DND-41 (cell line): ENCODE data around the gene BABAM1.

Experiments
- EZH2 ChIP-seq: IDR thresholded peaks from 3 replicates; pipeline ENCODE4 v1.6.1; 2012; ENCODE audit warnings: borderline replicate concordance, low read depth, mild to moderate bottlenecking, moderate library complexity, low read length, inconsistent platforms; ENCODE audit not compliant: severe bottlenecking
- TF ChIP-seq, protein P1 (sequence below): IDR thresholded peaks from 2 replicates; pipeline ENCODE4 v1.5.1; 2012; ENCODE audit warnings: borderline replicate concordance, low read length, moderate library complexity, mild to moderate bottlenecking; ENCODE audit not compliant: poor library complexity, severe bottlenecking; ENCODE audit errors: extremely low read depth

DNA sequence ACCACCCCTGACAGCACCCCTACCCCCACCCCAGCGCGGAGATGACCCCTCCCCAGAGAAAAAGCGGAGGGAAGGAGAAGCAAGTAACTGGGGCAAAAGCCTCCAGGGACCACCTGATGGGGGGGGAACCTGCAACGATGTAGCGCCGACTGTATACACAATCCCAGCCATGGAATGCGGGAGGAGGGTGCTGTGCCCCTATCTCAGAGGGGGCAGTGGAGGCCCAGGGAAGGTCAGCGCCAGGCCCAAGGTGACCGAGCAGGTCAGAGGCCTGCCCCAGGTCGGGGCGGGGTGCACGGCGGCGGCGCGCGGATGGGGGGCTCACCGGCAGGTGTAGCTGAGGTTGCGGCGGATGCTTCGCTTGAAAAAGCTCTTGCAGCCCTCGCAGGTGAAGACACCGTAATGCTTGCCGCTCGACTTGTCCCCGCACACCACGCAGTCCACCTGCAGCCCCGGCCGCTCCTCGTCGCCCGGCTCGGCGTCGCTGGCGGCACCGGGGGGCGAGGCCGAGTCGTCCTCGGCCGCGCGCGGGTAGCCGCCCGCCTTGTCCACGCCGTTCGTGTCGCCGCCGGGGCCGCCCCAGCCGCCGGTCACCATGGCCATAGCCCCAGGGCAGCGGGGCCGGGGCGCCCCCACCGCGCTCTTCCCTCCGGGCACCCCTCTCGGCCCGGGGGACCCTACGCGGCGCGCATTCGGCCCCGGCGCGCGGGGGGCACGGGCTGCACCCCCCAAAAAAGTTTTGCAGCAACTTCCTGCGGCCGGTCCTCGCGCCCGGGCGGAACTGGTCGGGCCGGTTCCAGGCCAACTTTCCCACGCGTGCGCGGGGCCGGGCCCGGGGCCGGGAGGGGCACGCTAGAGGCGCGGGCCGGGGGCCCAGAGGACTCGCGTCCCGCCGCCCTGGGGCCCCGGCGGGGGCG lies 22.4 kb upstream of the BABAM1 start:
- TF ChIP-seq, protein P1, sequence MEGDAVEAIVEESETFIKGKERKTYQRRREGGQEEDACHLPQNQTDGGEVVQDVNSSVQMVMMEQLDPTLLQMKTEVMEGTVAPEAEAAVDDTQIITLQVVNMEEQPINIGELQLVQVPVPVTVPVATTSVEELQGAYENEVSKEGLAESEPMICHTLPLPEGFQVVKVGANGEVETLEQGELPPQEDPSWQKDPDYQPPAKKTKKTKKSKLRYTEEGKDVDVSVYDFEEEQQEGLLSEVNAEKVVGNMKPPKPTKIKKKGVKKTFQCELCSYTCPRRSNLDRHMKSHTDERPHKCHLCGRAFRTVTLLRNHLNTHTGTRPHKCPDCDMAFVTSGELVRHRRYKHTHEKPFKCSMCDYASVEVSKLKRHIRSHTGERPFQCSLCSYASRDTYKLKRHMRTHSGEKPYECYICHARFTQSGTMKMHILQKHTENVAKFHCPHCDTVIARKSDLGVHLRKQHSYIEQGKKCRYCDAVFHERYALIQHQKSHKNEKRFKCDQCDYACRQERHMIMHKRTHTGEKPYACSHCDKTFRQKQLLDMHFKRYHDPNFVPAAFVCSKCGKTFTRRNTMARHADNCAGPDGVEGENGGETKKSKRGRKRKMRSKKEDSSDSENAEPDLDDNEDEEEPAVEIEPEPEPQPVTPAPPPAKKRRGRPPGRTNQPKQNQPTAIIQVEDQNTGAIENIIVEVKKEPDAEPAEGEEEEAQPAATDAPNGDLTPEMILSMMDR = no peak
- no peak for TF ChIP-seq EZH2
